ENCODE data around the gene AVP.

- TF ChIP-seq, protein P1, sequence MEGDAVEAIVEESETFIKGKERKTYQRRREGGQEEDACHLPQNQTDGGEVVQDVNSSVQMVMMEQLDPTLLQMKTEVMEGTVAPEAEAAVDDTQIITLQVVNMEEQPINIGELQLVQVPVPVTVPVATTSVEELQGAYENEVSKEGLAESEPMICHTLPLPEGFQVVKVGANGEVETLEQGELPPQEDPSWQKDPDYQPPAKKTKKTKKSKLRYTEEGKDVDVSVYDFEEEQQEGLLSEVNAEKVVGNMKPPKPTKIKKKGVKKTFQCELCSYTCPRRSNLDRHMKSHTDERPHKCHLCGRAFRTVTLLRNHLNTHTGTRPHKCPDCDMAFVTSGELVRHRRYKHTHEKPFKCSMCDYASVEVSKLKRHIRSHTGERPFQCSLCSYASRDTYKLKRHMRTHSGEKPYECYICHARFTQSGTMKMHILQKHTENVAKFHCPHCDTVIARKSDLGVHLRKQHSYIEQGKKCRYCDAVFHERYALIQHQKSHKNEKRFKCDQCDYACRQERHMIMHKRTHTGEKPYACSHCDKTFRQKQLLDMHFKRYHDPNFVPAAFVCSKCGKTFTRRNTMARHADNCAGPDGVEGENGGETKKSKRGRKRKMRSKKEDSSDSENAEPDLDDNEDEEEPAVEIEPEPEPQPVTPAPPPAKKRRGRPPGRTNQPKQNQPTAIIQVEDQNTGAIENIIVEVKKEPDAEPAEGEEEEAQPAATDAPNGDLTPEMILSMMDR (IDR thresholded peaks at IDR 0.05), result no peak
- no peak for TF ChIP-seq ZFX (IDR thresholded peaks at IDR 0.05; ENCODE audit: borderline replicate concordance)
Measured at GRCh38 chr20:3103369-3104032, 19.0 kb upstream of the AVP start.

Data from 22Rv1 (cell line).